H1 (cell line): ENCODE results near the gene MAPKAP1.

Experiments
- ASH2L ChIP-seq: fragments of 200-600, 300-600 bp; sonication (generic); IDR thresholded peaks from one replicate; pipeline ENCODE4 v1.7.1; 2017; ENCODE audit warnings: low read length
- ATF2 ChIP-seq: IDR thresholded peaks from 2 replicates; pipeline ENCODE4 v1.6.1; 2012; ENCODE audit warnings: low read length, inconsistent platforms
- ATF3 ChIP-seq: IDR thresholded peaks from 2 replicates; pipeline ENCODE4 v1.6.1; 2011; ENCODE audit warnings: low read depth, mild to moderate bottlenecking, low read length; ENCODE audit not compliant: insufficient read depth
- CTCF ChIP-seq, 3 experiments: IDR thresholded peaks; 1 replicate in 2 of 3; 2 replicates in 1 of 3; pipeline versions ENCODE4 v1.5.1 to v1.6.1; 2011; ENCODE audit warnings: low read length in 3 of 3, mild to moderate bottlenecking in 3 of 3, inconsistent platforms in 2 of 3, low read depth in 1 of 3, moderate library complexity in 1 of 3; ENCODE audit not compliant: insufficient read depth in 1 of 3; ENCODE audit errors: control extremely low read depth in 1 of 3
- FOSL1 ChIP-seq: IDR thresholded peaks from 2 replicates; pipeline ENCODE4 v1.6.1; 2011; ENCODE audit warnings: mild to moderate bottlenecking, low read depth, low read length, moderate library complexity; ENCODE audit not compliant: insufficient read depth
- JUND ChIP-seq: IDR thresholded peaks from 2 replicates; pipeline ENCODE4 v1.6.1; 2011; ENCODE audit warnings: mild to moderate bottlenecking, improper control_type of control experiment, low read length
- KDM5A ChIP-seq: fragments of 200-600 bp; IDR thresholded peaks from 2 replicates; pipeline ENCODE4 v1.7.1; 2012; ENCODE audit warnings: mild to moderate bottlenecking, low read length, inconsistent platforms, mixed read lengths
- POLR2AphosphoS5 ChIP-seq: IDR thresholded peaks from 2 replicates; pipeline ENCODE4 v1.6.1; 2011; ENCODE audit warnings: low read depth, low read length
- SIRT6 ChIP-seq: IDR thresholded peaks from one replicate; pipeline ENCODE4 v1.7.1; 2012; ENCODE audit warnings: low read length, inconsistent platforms
- TAF1 ChIP-seq: IDR thresholded peaks from 2 replicates; pipeline ENCODE4 v1.6.1; 2011; ENCODE audit warnings: mild to moderate bottlenecking, low read depth, low read length
- ZNF274 ChIP-seq: IDR thresholded peaks from 2 replicates; pipeline ENCODE4 v1.7.0; 2012; ENCODE audit warnings: low read length, borderline replicate concordance; ENCODE audit errors: extremely low read depth

- TF ChIP-seq TAF1 (no peak), JUND (no peak), KDM5A (no peak), ATF3 (no peak), ATF2 (no peak), ZNF274 (no peak), CTCF (IDR thresholded peaks at IDR 0.05; ENCODE audit: control extremely low read depth in 1 of 3, insufficient read depth in 1 of 3, low read depth in 1 of 3, low read length in 3 of 3) (no peak), POLR2AphosphoS5 (no peak), SIRT6 (no peak), FOSL1 (no peak), ASH2L (no peak)
Measured at GRCh38 chr9:125477089-125477544, 229.9 kb downstream of the MAPKAP1 start.
